ENCODE results near the gene NRAS.
A peak's percentile ranks its signal among the peaks of the same experiment; 100 is the strongest.
"Not testable (repeated sequence)": the region's sequence is repeated elsewhere in the genome, so short reads cannot be mapped to it uniquely, and the experiment has no call there.

NRAS gene
- total RNA-seq = 158 to 352 (median 242) reads per million in 17 experiments

GRCh38 chr1:114716304-114717170 is at the start of gene NRAS:
NRAS (minus strand) TSS chr1:114716771; CDS start chr1:114716160, 611 bp downstream.
- peak; percentile 96 to 99 (median 98) for DNase-seq

- peak in 1 of 4 experiments; percentile 8 for DNase-seq
Measured at GRCh38 chr1:114764689-114765088, 48.1 kb upstream of the NRAS start.

DNA sequence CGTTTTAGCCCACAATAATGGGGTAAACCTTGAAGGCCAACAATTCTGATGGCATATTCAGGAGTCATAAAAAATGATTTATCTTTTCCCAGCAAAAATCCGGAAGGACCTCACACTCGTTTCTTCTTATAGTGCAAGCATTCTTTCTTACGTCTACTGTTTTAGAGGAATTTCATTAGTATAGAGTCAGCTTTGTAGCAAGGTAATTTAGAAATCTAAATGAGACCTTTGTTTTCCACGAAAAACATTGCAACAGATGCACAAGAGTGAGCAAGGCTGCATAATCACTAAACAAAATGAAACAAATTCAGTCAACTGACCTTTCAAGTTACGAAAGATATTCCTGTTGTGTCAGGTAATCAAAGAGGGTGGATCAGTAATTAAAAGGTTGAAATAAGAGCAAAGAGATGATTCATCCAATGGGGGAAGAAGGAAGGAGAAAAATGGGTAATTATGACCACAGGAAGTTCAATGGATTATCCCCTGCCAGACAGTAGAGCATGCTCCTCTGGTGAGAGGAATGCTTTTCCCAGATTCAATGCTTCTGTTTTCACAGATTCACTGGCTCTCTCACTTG is 41.8 kb upstream of the NRAS start:
- DNase-seq = peak in 3 of 4 experiments; percentile 21 to 33 (median 31)

DNA sequence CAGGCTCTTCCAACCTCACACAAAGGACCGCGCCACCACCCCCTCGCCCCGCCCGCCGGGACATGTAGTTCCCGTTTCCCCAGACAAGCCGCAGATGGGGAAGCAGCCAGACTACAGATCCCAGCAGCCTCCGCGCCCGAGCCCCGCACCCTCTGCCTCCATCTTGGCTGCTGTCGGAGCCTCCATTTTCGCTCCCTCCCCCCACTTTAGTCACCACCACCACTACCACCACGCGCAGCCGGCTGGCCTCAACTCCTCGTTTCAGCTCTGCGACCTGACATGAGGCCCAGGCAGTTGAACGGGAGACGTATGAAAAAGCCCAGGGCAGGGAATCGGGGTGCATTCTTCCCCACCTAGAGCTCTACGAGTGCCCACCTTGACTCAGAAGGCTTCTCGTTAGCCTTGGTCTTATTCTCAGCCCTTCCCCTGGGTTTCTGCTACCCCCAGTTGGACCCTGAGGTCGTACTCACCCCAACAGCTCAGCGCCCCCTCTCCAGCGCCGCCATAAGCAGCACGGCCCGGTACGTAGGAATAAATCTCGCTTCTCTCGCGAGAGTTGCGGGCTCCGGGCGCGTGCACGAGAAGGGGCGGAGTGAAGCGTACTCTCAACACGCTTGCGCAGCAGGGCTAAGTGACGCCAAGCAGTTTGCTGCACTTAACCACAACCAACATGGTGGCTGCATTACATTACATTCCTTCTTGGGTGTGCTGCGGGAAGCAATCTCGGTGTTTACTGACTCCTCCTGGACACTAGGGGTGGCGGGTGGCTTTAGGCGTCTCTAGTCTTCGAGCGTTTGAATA is 41.1 kb upstream of the NRAS start, which contains the start of gene CSDE1:
TSS of gene CSDE1 (minus strand) at position 530 of the 801 bp plus-strand sequence. CDS start 18,094 bp downstream, outside the sequence.
- peak; percentile 98 to 100 (median 100) for DNase-seq

DNA sequence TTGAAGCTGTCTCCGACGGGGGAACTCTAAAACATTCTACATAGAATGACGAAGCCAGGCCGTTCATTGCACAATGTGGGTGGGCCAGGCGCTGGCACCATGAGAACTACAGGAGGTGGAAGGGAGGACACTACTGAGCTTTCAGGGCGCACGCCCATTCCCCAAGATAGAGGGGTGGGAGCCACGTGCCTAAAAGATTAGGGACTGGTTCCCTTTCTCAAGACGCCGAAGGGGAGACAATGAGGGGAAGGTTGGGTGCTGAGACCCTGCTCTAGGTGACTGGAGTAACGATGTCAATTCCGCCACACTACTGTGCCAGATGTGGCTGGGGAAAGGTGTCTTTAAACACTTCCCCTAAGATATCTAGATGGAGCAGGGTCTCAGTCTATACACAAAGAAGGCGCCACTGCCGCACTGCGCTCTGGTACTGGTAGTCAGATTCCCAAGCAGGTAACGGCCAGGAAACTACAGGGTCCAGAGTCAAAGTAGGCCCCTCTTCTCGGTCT is 40.4 kb upstream of the NRAS start:
- DNase-seq = peak; percentile 64 to 75 (median 70)

- no peak for DNase-seq
Measured at GRCh38 chr1:114756009-114756892, 39.7 kb upstream of the NRAS start.

DNA sequence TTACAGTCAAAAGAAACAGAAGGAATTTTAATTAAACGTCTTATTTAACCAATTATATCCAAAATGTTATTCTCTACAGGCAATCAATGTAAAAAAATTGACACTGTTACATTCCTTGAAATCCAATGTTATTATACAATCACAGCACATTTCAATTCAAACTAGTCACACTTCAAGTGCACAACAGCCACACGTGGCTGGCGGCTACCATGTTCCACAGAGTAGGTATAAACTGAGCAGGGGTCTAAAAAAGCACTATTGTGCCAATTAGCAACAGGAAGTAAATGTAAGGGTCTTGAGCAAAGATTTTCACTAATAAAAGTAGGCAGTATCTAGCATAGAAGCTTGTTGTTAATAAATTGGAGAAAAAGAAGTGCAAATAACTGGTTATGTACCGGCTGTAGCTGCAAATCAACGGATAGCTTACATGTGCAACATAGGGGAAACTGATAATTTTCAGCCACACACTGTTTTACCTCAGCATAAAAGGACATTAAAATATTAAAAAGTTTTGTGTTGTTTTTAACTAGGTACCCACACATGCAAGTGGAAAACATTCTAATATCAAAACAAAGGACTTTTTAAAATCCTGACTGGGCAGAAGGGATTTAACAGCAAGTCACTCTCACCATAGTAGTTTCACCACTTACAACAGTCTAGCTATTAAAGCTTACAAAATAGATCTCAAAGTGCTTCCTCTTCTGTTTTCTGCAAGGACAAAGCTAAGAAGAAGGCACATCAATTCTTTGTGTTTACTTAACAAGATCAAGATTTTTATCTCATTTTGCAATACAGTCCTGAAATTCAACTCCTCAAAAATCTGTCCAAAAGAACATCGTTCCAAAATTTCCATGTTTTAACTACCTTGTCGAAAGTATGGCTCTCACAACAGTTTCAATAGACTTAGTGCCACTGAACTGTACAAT is 38.7 kb upstream of the NRAS start:
- peak in 3 of 4 experiments; percentile 2 to 68 (median 64) for DNase-seq

GRCh38 chr1:114753702-114754101 is 37.1 kb upstream of the NRAS start:
- DNase-seq = not testable (repeated sequence)

- DNase-seq = no peak
Measured at GRCh38 chr1:114753143-114753542, 36.6 kb upstream of the NRAS start.

GRCh38 chr1:114750780-114751179 is 34.2 kb upstream of the NRAS start:
- DNase-seq = no peak

GRCh38 chr1:114749835-114750234 is 33.3 kb upstream of the NRAS start:
- no peak for DNase-seq

GRCh38 chr1:114746450-114747121 is 30.0 kb upstream of the NRAS start:
- DNase-seq = no peak

DNA sequence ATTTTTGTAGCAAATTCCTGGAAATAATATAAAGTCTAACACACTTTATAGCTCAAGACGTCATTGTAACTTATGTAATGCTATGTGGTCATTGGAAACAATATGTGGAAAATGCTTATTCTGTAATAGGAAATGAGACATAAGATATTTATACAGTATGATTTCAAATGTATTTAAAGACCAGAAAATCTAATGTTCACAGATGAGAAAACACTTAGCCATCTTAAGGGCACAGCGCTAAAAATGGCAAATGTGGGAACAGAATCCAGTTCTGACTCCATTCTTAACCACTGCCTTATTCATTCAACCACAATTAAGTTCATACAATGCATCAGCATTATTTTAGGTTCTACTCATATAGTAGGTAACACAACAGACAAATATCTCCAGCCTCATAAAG is 28.7 kb upstream of the NRAS start:
- peak in 2 of 4 experiments; percentile 25 to 56 for DNase-seq

GRCh38 chr1:114741963-114742746 is 25.6 kb upstream of the NRAS start:
- DNase-seq = no peak

DNA sequence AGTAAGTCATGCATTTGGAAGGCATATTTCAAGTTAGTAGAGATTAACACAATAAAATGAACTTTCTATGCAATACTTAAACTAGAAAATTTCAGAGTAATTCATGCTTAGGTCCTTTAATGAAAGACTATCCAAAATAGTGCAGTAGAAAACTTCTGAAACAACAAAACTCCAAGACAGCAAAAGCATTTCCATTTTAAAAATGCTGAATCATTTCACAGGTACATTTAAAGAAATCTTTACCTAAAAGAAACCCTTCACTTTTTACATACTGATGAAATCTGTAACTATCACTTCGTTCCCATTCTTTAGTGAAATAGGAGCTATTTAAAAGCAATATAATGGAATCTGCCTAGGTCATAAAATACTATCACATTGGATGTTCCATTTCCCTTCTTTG is 23.8 kb upstream of the NRAS start:
- DNase-seq = no peak

- DNase-seq = no peak
Measured at GRCh38 chr1:114737314-114737849, 20.8 kb upstream of the NRAS start.

DNA sequence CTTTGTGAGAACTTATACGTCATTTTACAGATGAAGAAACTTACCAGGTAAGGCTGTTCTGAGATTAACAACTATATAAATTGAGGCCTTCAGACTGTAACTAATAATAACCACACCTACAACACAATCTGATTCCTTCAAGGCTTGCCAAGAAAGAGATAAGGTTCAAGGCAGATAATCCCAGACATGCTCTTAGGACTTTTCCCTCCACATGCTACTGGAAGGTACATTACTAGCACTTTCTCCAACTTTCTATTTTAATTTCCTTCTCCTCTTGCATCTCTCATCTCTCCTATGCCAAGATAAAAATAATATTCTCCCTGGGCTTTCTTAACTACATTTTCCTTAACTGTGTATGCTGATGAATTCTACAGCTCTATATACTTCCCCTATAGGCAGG is 18.9 kb upstream of the NRAS start:
- DNase-seq = no peak

- no peak for DNase-seq
Measured at GRCh38 chr1:114729782-114730181, 13.2 kb upstream of the NRAS start.

DNA sequence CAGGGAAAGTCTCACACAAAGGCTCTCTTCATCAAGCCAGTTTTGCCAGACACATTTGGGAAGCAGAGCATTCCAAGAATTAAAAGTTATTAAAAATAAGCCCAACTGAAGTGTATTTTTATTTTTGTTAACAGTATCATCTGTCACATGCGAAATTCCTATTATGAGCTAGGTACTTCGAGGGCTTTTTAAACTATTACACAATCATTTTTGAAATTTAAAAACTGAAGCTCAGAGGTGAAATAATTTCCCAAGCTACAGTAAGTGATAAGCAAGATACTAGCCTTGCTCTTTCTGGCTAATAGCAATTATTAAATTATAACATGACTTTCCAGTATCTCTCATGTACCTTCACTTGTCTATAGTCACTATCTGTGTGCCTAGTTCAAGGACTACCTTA is 12.0 kb upstream of the NRAS start:
- DNase-seq = no peak

All from suppressor macrophage (primary cell).